Limb (tissue), 2 donors: ENCODE measurements around the gene TMEM81.

Experiments used
- DNase-seq, 2 donors: peaks; one replicate each; pipeline ENCODE4 v3.0.0-alpha.2; 2016; ENCODE audit errors: extremely low spot score in 2 of 2

TMEM81 gene

DNA sequence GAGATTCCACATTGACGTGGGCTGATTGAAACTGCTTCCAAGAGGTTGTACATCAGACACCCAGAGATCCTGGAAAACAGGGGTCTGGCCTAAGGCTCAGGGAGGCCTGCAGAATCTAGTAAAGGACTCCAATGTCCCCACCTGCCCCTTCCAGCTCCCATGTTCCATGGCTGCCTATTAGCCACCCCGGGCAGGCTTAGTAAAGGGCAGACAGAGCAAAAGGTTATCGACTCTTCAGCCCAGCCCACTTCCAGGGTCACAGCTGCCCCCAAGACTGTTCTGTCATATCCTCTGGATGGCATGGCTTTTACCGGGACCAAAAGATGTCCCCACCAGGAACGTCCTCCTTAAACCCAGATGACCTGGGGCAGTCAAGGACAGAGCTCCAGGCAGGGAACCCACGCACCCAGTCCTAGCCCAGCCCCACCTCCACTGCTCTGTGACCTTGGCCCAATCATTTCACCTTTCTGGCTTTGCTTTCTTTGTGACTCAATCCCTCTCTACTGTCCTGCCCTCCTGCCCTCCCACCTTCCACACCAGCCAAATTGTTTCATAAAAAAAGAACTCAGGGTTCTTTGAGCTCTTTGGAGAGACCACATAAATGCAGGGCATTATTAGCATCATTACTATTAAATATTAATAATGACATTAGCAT lies 46.0 kb downstream of the TMEM81 start:
- DNase-seq: no peak

DNA sequence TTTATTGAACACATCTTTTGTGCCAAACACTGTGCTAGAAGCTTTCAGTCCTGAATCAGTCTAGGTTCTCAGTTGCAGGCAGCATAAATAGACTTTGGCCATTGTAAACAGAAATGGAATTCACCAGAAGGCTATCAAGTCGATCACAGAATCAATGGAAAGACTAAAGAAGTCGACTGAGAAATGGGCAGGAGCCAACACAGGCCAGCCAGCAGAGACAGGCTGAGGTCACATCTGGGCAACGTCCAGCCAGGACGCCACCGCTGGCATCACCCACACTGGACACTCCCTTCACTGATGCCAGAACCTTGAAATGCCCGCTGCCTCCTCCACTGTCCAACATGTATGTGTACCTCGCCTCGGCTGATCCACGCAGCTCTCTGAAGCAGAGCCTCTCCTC lies 46.7 kb downstream of the TMEM81 start:
- DNase-seq: no peak
